Muscle of leg (tissue), 11 donors: ENCODE data around the gene BORCS5. TPM values are rescaled to one million over a fixed set of nuclear protein-coding genes. Genes with fewer than 3 reads are reported as not detected.

Source experiments
- DNase-seq: peaks from one replicate; pipeline ENCODE4 v3.0.0; 2013
- H3K27ac ChIP-seq: one replicate; pipeline ENCODE4 v1.5.1; 2013; ENCODE audit warnings: mild to moderate bottlenecking, low read length, control low read depth
- H3K27me3 ChIP-seq: one replicate; pipeline ENCODE4 v1.6.1; 2013; ENCODE audit warnings: low read length; ENCODE audit not compliant: control insufficient read depth, insufficient read depth
- H3K36me3 ChIP-seq: one replicate; pipeline ENCODE4 v1.6.1; 2013; ENCODE audit warnings: low read length; ENCODE audit not compliant: control insufficient read depth, insufficient read depth
- H3K4me1 ChIP-seq: one replicate; pipeline ENCODE4 v1.6.1; 2013; ENCODE audit warnings: low read length; ENCODE audit not compliant: control insufficient read depth, insufficient read depth
- H3K4me3 ChIP-seq: one replicate; pipeline ENCODE4 v1.5.1; 2013; ENCODE audit warnings: low read length, control low read depth
- H3K9me3 ChIP-seq: replicated peaks from 2 replicates; pipeline ENCODE4 v1.6.1; 2013; ENCODE audit warnings: low read depth, low read length; ENCODE audit not compliant: control insufficient read depth
- WGBS: methylation state at CpG from one replicate; pipeline ENCODE4 v1.1.5; 2013; ENCODE audit warnings: missing lambda C conversion rate; ENCODE audit not compliant: insufficient coverage; 5-methylcytosine and 5-hydroxymethylcytosine counted together
- polyA plus RNA-seq, 8 donors: library from polyadenylated mRNA; unstranded; fragments of 120-200 nt; gene quantifications; one replicate each; pipeline versions ENCODE4 v1.2.1 to v1.2.3, GENCODE V29; 2013; ENCODE audit warnings: inconsistent platforms in 1 of 8, low replicate concordance in 1 of 8; ENCODE audit not compliant: insufficient read length in 8 of 8, insufficient read depth in 1 of 8
- total RNA-seq: library from RNA; stranded (reverse); fragments of 120-200 nt; gene quantifications from one replicate; pipeline ENCODE4 v1.2.4, GENCODE V29; 2013

Gene BORCS5
- total and polyA plus RNA-seq, 9 donors = 6.7 to 9.2 (median 7.4) TPM

DNA sequence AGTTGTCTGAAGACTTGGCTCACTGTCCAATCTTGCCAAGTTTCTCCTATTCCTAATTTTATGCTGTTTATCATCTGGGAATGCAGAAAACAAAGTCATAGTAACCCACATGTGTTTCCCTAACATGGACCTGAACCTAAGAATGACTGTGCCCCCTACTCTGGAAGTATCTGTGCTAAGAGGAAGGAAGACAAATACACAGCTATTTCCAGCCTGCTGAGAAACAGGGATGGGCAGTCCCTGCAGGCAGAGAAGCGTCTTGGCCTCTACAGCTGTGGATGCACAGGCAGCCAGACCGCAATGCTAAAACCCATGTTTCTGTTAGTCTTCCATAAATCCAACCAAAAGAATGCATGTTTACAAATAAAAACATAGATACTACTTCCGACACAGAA lies 149.6 kb downstream of the BORCS5 start:
- peaks cover 10% of the 10 kb centered on the region for H3K4me1 ChIP-seq
- WGBS = 40% methylated on average over 1 of the region's 3 CpGs
- no peak overlapping the region for H3K4me3 ChIP-seq
- peak overlapping the region; percentile 79 for H3K27ac ChIP-seq
- no peaks in the 10 kb centered on the region for H3K36me3 ChIP-seq
- H3K27me3 ChIP-seq = no peaks in the 10 kb centered on the region
- H3K9me3 ChIP-seq = no peaks in the 10 kb centered on the region
- peak; percentile 92 for DNase-seq

- DNase-seq = peak; percentile 51
- H3K27ac ChIP-seq = peak overlapping the region; percentile 79
- WGBS = no CpG with 5 or more reads among the region's 1 CpG
- no peaks in the 10 kb centered on the region for H3K27me3 ChIP-seq
- H3K4me3 ChIP-seq = no peak overlapping the region
- H3K4me1 ChIP-seq = peaks cover 10% of the 10 kb centered on the region
- H3K9me3 ChIP-seq = no peaks in the 10 kb centered on the region
- H3K36me3 ChIP-seq = no peaks in the 10 kb centered on the region
Observed at GRCh38 chr12:12507121-12507520, 150.2 kb downstream of the BORCS5 start.

- WGBS = no CpG with 5 or more reads among the region's 2 CpGs
- DNase-seq = no peak
- Histone ChIP-seq H3K4me3 (no peak overlapping the region), H3K36me3 (no peaks in the 10 kb centered on the region), H3K27me3 (no peaks in the 10 kb centered on the region), H3K27ac (no peak overlapping the region), H3K4me1 (peaks cover 10% of the 10 kb centered on the region), H3K9me3 (no peaks in the 10 kb centered on the region)
Observed at GRCh38 chr12:12508612-12509011, 151.7 kb downstream of the BORCS5 start.

GRCh38 chr12:12510141-12510540 lies 153.3 kb downstream of the BORCS5 start:
- Histone ChIP-seq H3K9me3 (no peaks in the 10 kb centered on the region), H3K27me3 (no peaks in the 10 kb centered on the region), H3K27ac (no peak overlapping the region), H3K36me3 (no peaks in the 10 kb centered on the region), H3K4me3 (no peak overlapping the region), H3K4me1 (peaks cover 9% of the 10 kb centered on the region)
- no peak for DNase-seq
- no CpG with 5 or more reads among the region's 2 CpGs for WGBS

DNA sequence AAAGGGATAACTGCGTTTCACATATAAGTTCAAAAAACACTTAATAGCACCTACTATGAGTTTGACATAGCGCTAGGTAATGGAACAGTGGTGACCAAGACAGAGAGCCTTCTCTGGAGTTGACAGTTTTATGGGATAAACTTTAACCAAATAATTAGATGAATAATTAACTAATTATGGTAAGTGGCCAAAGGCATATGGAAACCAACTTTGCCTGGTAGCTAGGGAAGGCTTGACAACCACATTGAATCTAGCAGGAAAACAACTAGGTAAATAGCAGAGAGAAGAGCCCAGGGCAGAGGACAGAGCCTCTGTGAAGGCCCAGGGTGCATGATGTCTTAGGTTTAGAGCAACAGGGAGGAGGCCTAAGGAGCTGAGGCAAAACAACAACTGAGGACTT lies 153.7 kb downstream of the BORCS5 start:
- Histone ChIP-seq H3K4me1 (peaks cover 5% of the 10 kb centered on the region), H3K9me3 (no peaks in the 10 kb centered on the region), H3K27me3 (no peaks in the 10 kb centered on the region), H3K36me3 (peaks cover 2% of the 10 kb centered on the region), H3K27ac (no peak overlapping the region), H3K4me3 (no peak overlapping the region)
- WGBS = no CpG with 5 or more reads among the region's 2 CpGs
- no peak for DNase-seq

- DNase-seq = no peak
- H3K27ac ChIP-seq = no peak overlapping the region
- H3K27me3 ChIP-seq = no peaks in the 10 kb centered on the region
- H3K9me3 ChIP-seq = no peaks in the 10 kb centered on the region
- 94% methylated on average over 1 of the region's 3 CpGs for WGBS
- H3K4me1 ChIP-seq = peaks cover 5% of the 10 kb centered on the region
- peaks cover 2% of the 10 kb centered on the region for H3K36me3 ChIP-seq
- H3K4me3 ChIP-seq = no peak overlapping the region
Observed at GRCh38 chr12:12511021-12511783, 154.3 kb downstream of the BORCS5 start.

GRCh38 chr12:12511895-12512711 lies 155.2 kb downstream of the BORCS5 start:
- H3K27me3 ChIP-seq = no peaks in the 10 kb centered on the region
- DNase-seq = no peak
- H3K4me1 ChIP-seq = peaks cover 2% of the 10 kb centered on the region
- H3K27ac ChIP-seq = no peak overlapping the region
- no peaks in the 10 kb centered on the region for H3K9me3 ChIP-seq
- 95% methylated on average over 3 of the region's 5 CpGs for WGBS
- peaks cover 7% of the 10 kb centered on the region for H3K36me3 ChIP-seq
- H3K4me3 ChIP-seq = no peak overlapping the region

GRCh38 chr12:12513416-12514006 lies 156.6 kb downstream of the BORCS5 start:
- Histone ChIP-seq H3K36me3 (peaks cover 17% of the 10 kb centered on the region), H3K27me3 (no peaks in the 10 kb centered on the region), H3K4me1 (no peaks in the 10 kb centered on the region), H3K27ac (no peak overlapping the region), H3K4me3 (no peak overlapping the region), H3K9me3 (no peaks in the 10 kb centered on the region)
- 73% methylated on average over 2 of the region's 3 CpGs for WGBS
- no peak for DNase-seq

DNA sequence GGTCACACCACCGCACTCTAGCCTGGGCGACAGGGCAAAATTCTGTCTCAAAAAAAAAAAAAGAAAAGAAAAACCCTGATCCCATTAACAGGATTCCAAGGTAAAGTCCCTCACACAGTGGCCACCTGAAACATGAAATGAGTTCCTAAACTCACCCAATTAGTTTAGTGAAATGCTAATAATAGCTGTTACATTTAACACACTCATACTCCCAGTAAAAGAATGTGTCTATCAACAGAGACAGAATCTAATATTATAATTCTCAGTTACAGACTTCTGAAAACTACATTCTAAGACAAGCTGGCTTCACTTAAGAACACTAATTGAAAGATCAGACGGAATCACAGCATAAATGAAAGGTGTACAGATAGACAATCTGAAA lies 161.6 kb downstream of the BORCS5 start:
- Histone ChIP-seq H3K36me3 (peaks cover 29% of the 10 kb centered on the region), H3K4me1 (no peaks in the 10 kb centered on the region)
- 100% methylated on average over 1 of the region's 3 CpGs for WGBS

GRCh38 chr12:12518919-12519318 lies 162.0 kb downstream of the BORCS5 start:
- Histone ChIP-seq H3K27me3 (no peaks in the 10 kb centered on the region), H3K9me3 (no peaks in the 10 kb centered on the region), H3K4me1 (peaks cover 4% of the 10 kb centered on the region), H3K4me3 (no peak overlapping the region), H3K27ac (no peak overlapping the region), H3K36me3 (peaks cover 29% of the 10 kb centered on the region)
- DNase-seq = no peak
- WGBS = no CpG with 5 or more reads among the region's 4 CpGs

More for the DNA sequence above, 161.6 kb downstream of the BORCS5 start:
- H3K27ac ChIP-seq = no peak overlapping the region
- H3K4me3 ChIP-seq = no peak overlapping the region
- no peak for DNase-seq
- no peaks in the 10 kb centered on the region for H3K9me3 ChIP-seq
- H3K27me3 ChIP-seq = no peaks in the 10 kb centered on the region
